ENCODE data around the gene SNX15.
A peak's percentile ranks its signal among the peaks of the same experiment; 100 is the strongest.
"Not testable (repeated sequence)": the region's sequence is repeated elsewhere in the genome, so short reads cannot be mapped to it uniquely, and the experiment has no call there.

The SNX15 gene

DNA sequence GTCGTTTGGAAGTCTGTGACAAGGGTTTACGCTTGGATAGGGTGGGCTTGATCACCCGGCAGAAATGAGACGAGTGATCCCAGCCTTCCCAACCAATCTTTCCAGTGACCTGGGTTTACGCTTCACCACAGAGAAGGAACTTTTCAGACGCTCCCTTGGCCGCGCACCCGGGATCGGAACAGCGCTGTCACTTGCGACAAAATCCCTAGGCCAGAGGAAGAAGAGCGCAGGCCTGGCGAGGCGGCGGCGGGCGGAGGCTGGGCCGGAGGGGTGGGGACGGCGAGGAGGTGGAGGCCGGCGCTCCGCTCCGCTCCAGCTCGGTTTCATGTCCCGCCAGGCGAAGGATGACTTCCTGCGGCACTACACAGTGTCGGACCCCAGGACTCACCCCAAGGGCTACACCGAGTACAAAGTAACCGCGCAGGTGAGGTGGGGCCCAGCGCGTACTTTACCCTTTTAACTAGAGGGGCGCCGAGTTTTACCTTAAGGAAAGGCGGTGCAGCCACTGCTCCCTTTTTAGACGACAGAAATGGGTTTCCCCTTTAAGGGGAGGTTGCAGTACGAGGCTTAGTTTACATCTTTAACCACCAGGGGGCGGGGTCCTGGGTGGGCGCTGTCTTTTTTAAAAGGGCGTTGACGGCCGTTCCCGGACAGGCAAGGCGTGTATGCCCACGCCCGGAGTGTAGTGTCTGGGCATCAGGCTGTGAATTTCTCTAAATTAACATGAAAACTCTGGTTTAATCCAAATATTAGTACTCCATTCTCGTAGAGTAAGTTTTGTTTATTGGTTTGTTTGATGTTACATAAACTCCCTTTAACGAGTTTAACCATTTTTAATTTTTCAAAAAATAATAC is at the start of gene SNX15:
Gene SNX15 (plus strand): TSS at position 227 of the 855 bp plus-strand sequence. CDS start 99 bp downstream, at position 326.
- DNase-seq (ENCODE audit: extremely low read depth in 1 of 2, low read depth in 1 of 2) = peak; percentile 77

DNA sequence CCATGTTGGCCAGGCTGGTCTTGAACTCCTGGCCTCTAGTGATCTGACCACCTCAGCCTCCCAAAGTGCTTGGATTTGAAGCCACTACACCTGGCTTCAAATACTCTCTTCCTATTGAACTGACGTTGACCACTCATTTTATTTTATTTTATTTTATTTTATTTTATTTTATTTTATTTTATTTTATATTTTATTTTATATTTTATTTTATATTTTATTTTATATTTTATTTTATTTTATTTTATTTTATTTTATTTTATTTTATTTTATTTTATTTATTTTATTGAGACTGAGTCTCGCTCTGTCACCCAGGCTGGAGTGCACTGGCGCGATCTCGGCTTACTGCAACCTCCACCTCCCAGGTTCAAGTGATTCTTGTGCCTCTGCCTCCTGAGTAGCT is 43.9 kb upstream of the SNX15 start:
- DNase-seq (ENCODE audit: extremely low read depth in 1 of 2, low read depth in 1 of 2) = not testable (repeated sequence)

- DNase-seq (ENCODE audit: extremely low read depth in 1 of 2, low read depth in 1 of 2) = no peak
Observed at GRCh38 chr11:64987998-64988854, 39.0 kb upstream of the SNX15 start.

DNA sequence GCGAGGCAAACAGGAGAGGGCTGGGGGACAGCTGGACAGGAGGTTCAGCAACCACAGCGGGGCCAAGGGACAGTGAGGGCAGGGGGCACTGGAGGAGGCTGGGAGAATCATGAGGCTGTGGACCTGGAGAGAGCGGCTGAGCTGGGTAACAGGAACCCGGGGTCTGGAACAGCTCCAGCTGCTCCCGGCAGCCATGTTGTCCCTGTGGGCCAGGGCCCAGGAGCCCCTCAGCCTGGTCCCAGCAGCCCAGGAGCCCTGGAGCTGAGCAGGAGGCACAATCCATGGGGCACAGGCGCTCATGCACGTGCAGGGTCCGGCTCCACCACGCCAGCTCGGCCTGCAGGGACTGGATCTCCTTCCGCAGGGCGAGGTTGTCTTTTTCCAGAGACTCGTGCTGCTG is 37.8 kb upstream of the SNX15 start:
- no peak for DNase-seq (ENCODE audit: extremely low read depth in 1 of 2, low read depth in 1 of 2)

GRCh38 chr11:64990222-64990923 is 36.9 kb upstream of the SNX15 start:
- no peak for DNase-seq (ENCODE audit: extremely low read depth in 1 of 2, low read depth in 1 of 2)

GRCh38 chr11:64994318-64994717 is 32.9 kb upstream of the SNX15 start:
- no peak for DNase-seq (ENCODE audit: extremely low read depth in 1 of 2, low read depth in 1 of 2)

DNA sequence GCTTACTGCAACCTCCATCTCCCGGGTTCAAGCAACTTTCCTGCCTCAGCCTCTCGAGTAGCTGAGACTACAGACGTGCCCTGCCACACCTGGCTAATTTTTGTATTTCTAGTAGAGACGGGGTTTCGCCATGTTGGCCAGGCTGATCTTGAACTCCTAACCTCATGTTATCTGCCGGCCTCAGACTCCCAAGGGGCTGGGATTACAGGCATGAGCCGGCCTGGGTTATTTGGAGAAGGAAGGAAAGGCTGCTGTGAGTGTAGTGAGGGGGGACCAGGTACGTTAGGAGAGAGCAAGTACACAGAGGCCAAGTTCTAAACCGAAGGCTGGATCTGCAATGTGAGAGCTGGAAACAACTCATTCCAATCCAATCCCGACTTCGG is 30.9 kb upstream of the SNX15 start:
- no peak for DNase-seq (ENCODE audit: extremely low read depth in 1 of 2, low read depth in 1 of 2)

DNA sequence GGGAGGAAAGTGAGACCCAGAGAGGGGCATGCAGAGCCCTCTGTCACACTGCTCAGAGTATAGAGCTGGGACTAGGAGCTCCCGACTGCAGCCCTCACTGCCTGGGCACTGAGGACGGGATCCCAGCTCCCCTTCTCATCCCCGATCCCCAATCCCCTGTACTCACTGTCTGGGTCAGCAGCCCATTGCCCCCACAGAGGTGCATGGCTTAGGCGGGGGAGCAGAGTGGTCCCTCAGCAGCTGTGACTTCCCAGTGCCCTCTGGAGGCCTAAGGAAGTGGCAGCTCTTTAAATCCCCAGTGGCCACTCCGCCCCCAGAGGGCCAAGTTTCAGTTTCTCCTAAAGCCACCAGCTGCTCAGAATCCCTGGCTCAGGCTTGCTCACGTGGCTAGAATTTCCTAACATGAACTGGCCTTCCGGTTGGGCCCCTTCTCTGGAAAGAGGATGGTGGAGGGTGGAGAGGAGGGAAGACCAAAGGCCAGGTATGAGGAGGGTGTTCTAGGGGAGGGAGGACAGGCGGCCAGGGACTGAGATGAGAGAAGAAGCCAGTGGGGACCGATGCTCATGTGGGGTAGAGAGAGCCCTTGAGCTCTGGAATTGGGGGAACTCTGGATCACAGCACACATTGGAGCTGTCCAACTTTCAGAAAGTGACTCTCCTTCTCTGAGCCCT is 30.4 kb upstream of the SNX15 start, which contains the start of gene BATF2:
Gene BATF2 (minus strand): TSS at position 262 of the 671 bp plus-strand sequence. CDS start 57 bp downstream, at position 205.
- no peak for DNase-seq (ENCODE audit: extremely low read depth in 1 of 2, low read depth in 1 of 2)

- DNase-seq (ENCODE audit: extremely low read depth in 1 of 2, low read depth in 1 of 2) = no peak
Observed at GRCh38 chr11:64998141-64998540, 29.1 kb upstream of the SNX15 start.

- no peak for DNase-seq (ENCODE audit: extremely low read depth in 1 of 2, low read depth in 1 of 2)
Observed at GRCh38 chr11:64998690-64999431, 28.4 kb upstream of the SNX15 start.

DNA sequence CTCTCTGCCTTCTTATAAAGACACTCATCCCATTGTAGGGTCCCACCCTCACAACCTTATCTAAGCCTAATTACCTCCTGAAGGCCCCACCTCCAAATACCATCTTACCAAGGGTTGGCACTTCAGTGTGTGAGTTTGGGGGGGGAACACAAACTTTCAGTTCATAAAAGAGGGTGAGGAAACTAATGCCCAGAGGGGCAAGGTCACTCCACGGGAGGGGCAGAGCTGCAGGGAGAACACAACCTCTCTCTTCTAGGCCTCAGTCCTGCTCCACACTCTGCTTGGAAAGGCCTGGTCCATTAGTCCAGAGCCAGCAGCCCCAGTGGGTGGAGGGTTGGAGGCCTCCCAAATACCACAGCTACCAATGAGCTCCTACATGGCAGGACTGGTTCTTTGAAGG is 27.8 kb upstream of the SNX15 start:
- DNase-seq (ENCODE audit: extremely low read depth in 1 of 2, low read depth in 1 of 2) = no peak

- no peak for DNase-seq (ENCODE audit: extremely low read depth in 1 of 2, low read depth in 1 of 2)
Observed at GRCh38 chr11:65002706-65003105, 24.5 kb upstream of the SNX15 start.

GRCh38 chr11:65003282-65003681 is 24.0 kb upstream of the SNX15 start:
- no peak for DNase-seq (ENCODE audit: extremely low read depth in 1 of 2, low read depth in 1 of 2)

DNA sequence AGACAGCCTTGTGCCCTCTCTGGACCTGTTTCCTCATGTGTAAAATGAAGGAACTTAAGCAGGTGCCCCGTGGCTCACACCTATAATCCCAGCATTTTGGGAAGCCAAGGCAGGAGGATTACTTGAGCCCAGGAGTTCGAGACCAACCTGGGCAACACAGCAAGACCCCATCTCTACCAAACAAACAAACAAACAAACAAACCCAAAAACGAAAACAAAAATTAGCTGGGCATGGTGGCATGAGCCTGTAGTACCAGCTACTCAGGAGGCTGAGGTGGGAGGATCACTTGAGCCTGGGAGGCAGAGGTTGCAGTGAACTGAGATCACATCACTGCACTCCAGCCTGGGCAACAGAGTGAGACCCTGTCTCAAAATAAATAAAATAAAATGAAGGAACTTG is 23.3 kb upstream of the SNX15 start:
- not testable (repeated sequence) for DNase-seq (ENCODE audit: extremely low read depth in 1 of 2, low read depth in 1 of 2)

DNA sequence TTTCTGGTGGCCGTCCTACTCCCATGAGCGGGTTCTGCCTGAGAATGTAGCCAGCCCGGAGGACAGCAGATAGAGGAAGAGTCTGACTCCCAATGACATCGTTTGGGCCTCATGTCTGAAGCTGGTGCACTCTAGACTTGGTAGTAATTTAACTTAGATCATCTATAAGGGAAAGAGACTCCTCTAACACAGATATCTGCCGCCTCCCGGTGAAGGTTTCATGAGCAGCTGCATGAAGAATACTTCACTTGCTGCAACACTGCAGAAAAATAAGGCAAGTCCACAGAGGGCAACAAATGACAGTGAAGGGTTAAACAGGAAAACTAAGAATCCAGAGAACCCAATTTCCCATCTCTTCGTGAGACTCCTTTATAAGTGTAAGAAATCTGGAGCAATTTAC is 19.2 kb upstream of the SNX15 start:
- no peak for DNase-seq (ENCODE audit: extremely low read depth in 1 of 2, low read depth in 1 of 2)

GRCh38 chr11:65008873-65009272 is 18.4 kb upstream of the SNX15 start:
- no peak for DNase-seq (ENCODE audit: extremely low read depth in 1 of 2, low read depth in 1 of 2)

DNA sequence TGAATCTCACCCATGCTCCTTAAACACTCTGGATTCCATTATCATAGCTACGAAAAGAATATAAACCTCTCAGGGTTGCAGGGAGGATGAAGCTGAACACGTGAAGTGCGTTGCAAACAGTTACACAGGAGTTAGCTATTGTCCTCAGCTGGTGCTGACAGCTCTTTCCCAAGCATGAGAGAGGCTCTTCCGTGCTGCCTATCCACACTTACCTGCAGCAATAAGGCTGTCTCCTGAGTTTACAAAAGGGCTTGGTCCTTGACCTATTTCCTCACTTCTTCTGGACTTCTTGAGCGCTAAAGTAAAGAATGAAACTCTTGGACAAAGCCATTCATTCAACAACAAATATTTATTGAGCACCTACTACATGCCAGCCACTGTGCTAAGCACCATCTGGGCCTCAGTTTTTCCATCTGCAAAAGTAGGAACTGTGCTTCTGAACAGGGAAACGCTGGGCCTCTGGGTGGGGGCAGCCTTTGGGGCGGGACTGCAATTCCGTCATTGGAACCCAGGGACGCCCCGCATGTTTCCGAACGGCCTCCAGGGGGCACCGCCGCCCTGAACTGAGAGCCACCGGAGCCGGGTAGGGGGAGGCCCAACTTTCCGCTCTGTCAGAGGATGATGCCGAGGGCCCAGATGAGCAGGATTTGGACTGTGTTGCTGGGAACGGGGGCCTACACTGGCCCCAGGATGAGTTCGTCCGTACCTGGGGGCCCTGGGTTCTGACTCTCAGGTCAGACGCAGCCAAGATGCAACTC is 13.9 kb upstream of the SNX15 start:
- DNase-seq (ENCODE audit: extremely low read depth in 1 of 2, low read depth in 1 of 2) = peak; percentile 72 to 79

DNA sequence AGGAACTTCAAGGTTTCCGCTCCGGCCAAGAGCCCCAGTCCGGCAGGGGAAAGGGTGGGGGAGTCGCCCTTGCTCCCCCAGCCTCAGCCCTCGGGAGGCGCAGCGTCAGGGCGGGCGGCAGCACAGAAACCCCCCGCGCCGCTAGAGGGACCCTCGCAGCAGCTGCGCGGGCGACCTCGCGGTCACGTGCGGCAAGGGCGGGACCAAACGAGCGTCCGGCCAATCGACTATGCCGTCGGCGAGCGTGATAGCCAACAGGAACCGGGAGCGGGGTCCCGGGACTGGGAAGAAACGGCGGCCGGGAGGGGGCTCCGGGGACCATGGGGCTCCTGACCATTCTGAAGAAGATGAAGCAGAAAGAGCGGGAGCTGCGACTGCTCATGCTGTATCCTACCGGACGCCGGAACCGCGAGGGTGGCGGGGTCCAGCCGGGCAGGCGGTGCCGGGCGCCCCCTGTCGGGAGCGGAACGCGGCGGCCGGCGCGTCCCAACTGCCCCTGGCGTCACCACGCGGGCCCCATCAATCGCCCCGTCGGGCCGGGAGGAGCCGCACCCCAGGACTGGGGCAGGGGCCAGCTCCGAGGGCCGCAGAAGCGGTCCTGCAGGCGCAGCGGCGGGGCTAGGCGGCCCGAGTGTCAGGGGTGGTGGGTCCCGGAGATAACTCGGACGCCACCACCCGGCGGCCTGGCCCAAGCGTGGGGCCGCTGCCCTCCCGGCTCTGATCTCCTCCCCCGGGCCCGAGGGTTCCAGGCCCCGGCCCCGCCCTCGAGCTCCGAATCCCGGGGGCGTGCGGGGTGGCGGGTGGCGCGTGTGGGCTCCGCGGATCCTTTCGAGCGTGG is 13.1 kb upstream of the SNX15 start, which contains the start of gene ARL2:
Gene ARL2 (plus strand): TSS at position 273 of the 838 bp plus-strand sequence. CDS start 48 bp downstream, at position 321.
- peak; percentile 72 for DNase-seq (ENCODE audit: extremely low read depth in 1 of 2, low read depth in 1 of 2)

Data from activated CD8-positive, alpha-beta memory T cell treated with anti-CD3 and anti-CD28 coated beads for 1 hour (primary cell).